NCI-H2029 treated with DMSO at 0.1 percent for 48 hours (cell line): ENCODE results near the gene TUBA4A.
A peak's percentile ranks its signal among the peaks of the same experiment; 100 is the strongest.

ENCODE experiments used
- DNase-seq: peaks from one replicate; lab custom pipeline; 2025; lab: John Stamatoyannopoulos, UW

TUBA4A gene

DNA sequence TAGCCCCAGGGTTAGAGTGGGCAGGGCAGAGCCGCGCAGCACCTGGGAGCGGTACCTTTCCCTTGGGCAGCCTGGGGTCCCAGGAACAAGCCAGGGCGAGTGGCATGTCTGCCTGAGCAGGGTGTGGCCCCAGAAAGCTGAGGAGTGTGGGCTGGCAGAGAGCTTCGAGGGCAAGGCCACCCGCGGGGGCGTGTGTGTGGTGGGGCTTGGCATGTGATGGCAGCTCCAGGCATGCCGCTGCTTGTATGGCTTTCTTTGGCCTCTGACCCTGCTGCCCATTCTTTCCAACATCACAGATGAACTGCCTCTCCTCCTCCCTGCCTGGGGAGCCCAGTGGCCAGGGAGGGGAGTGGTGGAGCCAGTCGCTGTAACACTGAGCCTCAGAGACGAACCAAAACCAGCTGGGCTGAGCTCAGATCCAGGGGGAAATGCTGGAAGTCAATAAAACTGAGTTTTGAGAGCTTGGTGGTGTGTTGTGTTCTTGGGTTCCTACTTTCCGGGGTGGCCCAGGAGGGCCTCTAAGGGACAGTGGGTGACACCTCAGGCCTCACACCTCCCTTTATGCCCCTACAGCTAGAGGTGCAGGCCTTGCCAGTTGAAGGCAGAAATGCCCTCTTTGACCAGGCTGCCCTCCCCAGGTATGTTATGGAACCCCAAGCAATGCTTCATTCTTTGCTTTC, 32.9 kb upstream of the TUBA4A start:
- DNase-seq = no peak

DNA sequence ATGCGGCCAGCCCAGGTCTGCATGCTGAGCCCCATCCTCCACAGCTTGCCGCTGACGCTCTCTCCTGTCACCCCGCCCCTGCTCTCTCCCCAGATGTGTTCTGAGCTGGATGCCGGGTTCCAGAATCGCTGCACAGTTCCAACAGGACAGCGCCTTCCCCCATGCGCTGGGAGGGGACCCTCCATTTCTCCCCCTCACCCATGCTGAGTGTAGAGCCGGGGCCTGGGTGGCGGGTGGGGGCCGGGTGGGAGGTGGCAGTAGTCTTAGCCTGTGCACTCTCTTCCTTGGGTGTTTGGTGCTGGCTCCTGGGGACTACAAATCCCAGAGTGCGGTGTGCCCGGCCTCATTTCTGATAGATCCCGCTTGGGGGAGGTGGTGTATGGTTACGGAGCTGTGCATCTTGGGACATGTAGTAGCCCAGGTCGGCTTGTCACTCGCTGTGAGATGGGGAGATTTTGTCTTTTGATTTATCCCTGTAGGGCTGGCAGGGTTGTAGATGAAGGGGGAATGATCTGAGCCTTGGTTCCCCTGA, 32.2 kb upstream of the TUBA4A start:
- no peak for DNase-seq

DNA sequence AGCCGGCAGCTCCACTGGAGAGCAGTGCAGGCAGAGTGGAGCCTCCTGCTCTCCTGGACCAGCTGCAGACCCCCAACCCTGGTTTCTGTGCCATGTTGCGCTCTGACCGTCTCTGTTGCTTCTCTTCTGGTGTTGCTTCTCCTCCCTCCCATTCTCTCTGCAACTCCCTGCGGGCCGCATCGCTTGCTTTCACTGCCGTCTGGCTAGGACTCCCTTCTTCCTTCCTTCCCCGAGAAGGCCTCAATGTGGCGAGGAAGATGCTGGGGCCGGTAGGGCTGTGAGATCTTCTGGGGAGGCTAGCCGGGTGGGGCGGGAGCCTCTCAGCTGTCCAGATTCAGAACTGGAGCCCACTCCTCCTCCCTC, 31.6 kb upstream of the TUBA4A start:
- DNase-seq = no peak

DNA sequence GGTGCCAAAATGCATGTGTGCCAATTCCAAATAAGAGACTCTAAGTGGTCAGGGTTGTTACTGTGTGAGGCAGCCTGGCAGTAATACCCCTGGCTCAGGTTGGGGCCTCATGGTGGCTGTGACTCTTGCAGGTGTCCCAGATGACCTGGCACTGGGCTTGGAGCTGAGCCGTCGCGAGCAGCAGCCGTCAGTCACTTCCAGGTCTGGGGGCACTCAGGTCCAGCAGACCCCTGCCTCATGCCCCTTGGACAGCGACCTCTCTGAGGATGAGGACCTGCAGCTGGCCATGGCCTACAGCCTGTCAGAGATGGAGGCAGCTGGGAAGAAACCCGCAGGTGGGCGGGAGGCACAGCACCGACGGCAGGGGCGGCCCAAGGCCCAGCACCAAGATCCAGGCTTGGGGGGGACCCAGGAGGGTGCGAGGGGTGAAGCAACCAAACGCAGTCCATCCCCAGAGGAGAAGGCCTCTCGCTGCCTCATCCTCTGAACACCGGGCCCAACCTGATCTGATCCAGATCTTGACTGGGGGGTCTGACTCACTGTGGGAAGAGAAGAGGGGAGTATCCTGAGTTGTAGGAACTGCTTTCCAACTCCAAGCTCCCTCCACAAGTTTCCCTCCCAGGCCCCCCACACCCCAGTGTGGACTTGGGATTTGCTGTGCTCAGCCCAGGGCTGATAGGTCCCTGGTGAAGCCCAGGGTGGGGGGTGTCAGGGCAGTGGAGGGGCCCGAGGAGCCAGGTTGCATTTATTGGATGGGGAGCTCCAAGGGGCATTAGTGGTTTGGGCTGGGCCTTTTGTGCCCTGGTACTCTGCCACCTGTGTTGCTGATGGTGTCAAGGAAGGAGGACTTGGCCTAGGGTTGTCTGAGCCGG, 31.0 kb upstream of the TUBA4A start:
- no peak for DNase-seq

DNA sequence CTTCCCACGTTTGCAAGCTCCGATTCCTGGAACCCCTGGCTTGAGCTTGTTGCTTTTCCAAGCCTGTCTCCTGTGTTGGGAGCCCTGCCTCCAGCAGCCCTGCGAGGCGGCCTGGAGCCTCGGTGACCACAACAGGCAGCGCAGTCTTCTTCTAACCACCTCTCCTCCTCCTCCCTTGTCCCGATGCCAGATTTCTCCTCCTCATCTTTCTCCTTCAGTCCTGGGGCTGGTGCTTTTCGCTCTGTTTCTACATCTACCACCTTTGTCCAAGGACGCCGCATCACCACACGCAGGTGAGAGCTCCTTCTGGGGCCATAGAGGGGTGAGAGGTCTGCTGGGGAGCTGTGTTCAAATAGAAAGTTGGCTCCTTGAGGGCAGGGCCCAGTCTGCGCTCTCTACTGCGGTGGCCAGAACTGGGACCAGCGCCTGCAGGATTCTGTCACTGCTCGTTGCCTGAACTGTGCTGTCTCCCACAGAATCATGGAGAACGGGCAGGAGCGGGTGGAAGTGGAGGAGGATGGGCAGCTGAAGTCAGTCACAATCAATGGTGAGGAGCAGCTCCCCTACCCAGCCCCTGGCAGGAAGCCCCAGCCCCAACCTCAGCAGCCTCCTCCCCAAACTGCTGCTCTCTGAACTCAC, 29.3 kb upstream of the TUBA4A start:
- DNase-seq = no peak

DNA sequence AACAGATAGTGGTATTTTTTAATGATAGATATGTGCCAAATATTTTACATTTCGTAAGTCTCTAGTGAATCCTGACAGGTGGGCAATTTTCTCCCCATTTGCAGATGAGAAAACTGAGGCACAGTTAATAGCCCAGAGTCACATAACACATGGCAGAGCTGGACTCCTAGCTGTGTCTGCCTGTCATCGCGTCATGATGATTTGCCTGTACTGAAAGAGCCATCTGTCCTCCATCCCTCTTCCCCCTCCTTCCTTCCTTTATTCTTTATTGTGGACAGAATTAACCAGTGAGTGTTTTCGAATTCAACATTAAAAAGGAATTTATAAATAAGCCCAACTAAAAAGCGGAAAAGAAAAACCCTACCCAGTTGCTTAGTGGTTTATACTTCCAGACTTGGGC, 28.7 kb upstream of the TUBA4A start:
- DNase-seq = no peak

DNA sequence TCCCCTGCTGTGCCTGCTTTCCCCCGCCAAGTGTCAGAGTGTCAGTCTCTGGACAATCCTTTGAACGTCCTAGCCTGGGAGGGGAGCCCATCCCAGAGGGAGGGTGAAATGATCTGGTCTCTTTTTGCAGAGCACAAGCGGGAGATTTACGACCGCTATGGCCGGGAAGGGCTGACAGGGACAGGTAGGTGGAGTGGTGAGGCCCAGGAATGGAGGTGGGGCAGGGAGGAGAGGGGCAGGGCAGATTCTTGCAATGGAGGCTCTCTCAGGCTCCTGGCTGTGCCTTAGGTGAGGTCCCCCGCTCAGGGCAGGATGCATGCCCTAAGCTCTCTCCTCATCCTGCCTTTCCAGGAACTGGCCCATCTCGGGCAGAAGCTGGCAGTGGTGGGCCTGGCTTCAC, 27.9 kb upstream of the TUBA4A start:
- DNase-seq = no peak

DNA sequence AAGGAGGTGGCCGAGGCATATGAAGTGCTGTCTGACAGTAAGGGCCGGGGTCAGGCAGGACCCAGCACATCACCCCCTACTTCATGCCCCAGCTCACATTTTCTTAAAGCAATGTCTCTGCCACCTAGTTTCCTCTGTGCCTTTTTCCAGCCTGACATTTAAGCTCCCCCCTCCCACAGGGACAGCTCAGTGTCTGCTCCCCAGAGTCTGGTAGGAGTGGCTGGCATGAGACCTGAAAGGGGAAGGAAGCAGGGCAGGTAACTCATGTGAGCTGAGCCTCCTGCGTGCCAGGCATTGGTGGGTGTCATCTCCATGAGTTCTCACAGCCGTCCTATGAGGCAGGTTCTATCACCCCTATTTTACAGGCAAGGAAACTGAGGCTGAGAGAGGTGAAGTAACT, 26.9 kb upstream of the TUBA4A start:
- no peak for DNase-seq

DNA sequence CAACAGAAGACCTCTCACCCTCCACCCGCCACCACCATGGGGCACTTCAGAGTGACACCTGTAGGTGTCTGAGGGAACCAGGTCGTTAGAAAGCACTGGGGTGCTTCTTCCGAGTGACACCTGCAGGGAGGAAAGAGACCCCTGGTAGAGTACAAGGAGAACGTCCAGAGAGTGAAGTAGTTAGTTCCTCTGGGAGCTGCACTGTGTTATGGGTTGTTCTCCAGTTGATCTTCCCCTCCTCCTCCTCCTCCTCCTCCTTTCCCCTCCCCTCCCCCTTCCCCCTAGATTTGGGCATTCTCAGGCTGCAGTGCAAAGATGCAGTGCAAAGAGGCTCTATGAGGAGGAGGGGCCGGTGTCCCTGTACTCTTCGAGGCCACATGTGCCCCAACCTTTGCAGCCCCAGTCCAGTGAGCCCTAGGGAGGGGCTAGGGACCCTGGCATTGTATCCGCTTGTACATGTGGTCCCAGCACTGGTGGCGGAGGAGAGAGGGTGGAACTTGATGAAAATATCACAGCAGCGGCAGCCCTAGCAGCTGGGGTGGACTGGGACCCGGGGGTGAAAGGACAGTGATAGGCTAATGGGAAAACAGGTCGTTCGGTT, 26.3 kb upstream of the TUBA4A start:
- DNase-seq = no peak

DNA sequence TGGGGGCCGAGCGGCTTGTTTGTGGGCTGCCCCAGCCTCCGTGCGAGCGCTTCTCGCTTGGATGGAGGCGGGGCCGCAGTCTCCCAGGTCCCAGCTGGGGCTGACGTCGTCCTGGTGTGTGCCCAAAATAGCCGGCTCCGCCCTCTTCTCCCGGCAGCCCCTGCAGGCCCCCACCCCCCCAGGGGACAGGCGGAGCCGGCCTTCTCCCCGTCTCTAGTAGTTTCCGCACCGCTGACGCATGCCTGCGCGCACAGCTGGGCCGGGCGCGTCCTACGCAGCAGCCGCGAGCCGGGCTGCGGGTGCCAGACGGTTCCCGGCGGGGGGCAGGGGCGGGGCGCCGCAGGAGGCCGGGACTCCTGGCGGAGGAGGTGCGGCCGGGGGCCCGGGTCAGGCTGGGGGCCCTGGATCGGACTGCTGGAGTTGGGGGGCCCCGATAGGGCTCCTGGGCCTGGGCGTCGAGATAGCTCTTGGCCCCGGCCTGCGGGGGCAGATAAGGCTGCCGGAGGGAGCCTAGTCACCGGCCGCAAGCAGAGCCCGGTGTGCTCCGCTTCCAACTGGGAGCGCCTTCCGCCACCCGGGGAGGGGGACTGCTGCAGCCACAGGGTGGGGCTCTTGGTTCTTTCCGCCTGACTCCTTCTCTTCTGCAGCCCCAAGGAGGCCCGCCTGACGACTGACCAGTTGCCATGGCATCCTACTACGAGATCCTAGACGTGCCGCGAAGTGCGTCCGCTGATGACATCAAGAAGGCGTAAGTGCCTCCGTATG, 25.6 kb upstream of the TUBA4A start, which contains the start of gene DNAJB2:
DNAJB2 (plus strand) TSS at position 216 of the 765 bp plus-strand sequence; CDS start at position 684, 468 bp downstream.
- DNase-seq = peak; percentile 77

DNA sequence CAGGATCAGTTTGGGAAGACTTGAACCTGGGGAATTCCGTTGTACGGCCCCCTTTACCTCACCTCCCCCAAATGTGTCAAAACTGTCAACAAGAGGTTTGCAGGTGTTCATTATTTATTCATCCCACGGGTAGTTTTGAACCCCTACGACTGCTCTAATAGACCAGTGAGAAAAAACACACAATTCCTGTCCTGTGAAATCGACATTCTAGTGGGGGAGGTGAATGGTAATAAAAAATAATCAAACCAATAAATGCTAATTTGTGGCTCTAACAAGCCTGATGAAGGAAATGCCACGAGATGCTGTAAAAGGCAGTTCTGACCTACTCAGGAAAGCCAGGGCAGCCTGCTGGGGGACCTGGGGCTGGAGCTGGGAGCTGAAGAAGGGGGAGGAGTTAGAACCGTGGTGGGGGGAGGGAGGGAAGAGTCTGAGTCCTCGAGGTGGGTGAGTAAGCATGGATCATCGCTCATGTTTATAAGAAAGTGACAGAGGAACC, 25.0 kb upstream of the TUBA4A start:
- peak; percentile 42 for DNase-seq

DNA sequence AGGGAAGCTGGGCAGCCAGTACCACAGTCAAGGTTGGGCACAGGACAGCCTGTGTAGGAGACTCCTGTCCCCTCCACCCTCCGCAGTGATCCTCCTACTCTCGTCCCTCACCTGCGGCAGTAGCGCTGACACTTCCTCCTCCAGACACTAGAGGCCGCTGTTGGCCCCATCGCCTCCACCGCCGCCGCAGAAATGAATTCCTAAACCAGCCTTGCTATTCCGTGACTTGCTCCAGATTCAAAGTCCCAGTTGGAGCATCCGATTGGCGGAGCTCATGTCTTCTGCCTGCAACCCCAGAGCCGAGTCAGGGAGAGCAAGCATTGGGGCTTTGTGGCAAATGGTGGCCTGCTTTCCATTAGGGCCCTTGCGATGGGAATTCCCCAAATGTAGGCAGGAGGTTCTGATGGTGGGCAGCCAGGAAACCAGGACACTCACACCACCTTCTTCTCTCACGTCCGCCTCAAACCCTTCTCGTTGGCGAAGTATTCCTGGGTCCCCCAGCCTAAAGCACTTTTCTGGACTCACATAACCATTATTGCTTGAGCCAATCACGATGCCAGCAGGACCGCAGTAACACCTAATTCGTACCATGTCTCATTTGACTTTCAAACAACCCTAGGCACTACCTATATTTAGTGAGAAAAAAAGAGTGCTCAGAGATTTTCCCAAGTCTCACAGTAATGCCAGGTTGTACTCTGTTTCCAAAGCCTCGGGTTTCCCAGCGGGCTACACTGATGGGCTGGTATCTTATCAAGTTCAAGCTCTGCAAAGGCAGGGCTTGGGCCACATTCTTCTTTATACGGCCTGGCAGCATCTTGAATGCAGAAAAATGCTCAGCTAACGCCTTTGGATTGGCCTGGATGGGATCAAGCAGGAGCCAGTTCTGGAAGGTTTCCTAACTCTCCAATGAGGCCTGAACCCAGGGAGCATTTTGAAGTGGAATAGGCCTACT, 24.3 kb upstream of the TUBA4A start:
- peak; percentile 68 for DNase-seq

DNA sequence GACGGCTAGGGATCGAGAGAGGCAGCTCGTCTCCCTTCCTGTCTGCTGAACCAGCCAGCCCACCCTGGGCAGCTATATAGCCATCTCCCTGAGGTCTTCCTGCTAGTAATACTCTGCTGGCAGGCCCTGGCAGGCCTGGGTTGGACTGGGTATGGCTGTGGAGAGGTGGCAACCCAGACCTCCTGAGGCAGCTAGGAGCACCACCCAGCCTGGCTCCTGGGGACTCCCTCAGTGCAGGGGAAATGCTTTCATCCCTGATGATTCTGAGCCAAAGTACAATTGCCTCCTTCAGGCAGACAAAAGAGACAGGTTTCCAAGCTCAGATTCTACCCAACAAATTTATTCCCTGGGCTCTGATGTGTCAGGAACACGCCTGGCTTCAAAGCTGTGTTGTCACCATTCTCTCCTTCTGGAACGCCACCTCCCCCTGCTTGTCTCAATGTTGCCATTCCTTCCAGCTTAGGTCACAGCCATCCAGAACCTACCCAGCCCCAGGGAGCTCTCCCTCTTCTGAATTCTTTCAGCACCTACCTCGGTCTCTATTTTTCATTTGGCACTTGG, 20.7 kb upstream of the TUBA4A start:
- no peak for DNase-seq

DNA sequence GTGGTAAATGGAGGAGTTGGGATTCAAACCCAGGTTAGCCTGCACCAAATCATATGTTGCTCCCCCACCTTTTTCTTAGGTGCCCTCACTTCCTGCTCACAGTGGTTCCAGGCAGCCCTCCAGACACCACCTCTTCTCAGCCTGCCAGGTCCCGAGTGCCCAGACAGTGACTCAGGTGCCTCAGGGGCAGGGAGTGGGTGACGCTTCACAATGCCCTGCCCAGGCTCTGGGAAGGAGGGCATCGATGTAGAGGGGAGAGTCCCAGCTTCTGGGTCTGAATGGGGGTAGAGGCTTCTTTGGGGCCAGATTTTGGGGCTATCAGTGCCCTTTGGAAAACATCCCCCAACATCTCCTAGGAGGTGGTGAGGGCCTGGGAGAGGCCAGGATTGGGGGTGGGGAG, 20.2 kb upstream of the TUBA4A start:
- no peak for DNase-seq

DNA sequence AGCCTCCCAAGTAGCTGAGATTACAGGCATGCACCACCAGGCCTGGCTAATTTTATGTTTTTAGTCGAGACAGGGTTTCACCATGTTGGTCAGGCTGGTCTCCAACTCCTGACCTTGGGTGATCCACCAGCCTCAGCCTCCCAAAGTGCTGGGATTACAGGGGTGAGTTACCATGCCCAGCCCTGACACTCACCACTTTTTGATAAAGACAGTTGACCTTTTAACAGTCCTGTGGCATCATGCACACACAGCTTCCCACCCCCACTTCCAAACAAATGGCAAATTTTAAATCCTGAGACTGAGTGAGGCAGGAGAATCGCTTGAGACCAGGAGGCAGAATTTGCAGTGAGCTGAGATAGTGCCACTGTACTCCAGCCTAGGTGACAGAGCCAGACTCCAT, 19.3 kb upstream of the TUBA4A start:
- no peak for DNase-seq

DNA sequence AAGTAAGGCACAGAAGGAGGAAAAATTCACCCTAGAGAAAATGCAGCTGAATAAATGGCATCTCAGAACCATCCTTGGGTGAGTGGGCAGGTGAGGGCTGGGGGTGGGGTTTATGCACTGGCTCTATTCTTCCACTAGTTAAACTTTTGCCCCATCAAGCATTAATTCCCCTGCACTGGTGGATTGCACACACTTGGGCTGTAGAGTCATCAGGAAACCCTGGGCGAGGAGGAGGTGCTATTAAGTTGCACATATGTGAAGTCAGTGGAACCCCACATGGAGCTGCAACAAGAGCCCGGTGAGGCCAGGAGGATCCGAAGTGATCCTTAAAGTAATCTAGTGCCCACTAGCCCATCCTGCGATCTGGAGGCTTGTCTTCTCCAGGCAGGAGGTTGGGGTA, 18.6 kb upstream of the TUBA4A start:
- DNase-seq = no peak

DNA sequence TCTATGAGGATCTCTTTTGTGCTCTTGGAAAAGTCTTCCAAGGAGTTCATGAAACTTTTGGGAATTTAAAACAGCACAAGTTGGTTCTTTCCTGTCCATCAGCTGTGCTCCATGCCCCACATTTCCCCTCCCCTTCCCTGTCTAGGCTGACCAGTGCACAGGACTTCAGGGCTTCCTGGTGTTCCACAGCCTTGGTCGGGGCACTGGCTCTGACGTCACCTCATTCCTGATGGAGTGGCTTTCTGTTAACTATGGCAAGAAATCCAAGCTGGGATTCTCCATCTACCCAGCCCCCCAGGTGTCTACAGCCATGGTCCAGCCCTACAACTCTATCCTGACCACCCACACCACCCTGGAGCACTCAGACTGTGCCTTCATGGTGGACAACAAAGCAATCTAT, 17.3 kb upstream of the TUBA4A start:
- DNase-seq = no peak

DNA sequence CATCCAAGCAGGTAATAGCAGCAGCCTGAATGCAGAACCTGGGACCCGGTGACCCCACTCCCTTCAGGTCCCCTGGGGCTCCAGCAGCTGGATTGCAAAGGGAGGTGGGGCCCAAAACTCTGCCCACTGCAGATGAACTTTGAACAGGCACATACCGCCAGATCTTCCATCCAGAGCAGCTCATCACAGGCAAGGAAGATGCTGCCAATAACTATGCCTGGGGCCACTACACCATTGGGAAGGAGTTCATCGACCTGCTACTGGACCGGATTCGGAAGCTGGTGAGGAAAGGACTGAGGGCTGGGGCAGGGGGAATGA, 16.3 kb upstream of the TUBA4A start:
- DNase-seq = no peak

DNA sequence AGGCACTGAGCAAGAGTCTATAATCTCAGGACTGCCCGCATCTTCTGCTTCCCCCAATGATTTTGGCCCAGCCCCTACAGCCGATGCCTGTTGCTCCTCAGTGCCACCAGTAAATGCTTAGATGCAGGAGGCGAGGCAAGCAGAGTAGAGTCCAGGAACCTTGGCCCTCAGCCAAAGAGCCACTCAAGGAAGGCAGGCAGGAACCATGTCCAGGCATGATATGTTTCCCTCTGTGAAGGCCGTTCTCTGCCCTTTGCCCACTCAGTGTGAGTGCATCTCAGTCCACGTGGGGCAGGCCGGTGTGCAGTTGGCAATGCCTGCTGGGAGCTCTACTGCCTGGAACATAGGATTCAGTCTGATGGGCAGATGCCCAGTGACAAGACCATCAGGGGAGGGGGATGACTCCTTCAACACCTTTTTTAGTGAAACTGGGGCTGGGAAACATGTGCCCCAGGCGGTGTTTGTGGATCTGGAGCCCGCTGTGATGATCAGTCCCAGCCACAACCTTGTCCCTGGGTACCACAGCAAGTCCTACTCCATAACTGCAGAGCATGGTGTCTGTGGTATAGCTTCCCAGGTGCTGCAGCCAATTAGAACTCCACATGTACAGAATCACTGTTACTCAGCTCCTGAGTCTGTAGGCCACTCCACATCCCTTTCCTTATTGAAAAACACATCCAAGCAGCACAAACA, 15.8 kb upstream of the TUBA4A start:
- peak; percentile 31 for DNase-seq
